ENCODE measurements around the gene KRT73. TPM values are rescaled to one million over a fixed set of nuclear protein-coding genes. Genes with fewer than 3 reads are reported as not detected.
"Not testable (repeated sequence)": the region's sequence is repeated elsewhere in the genome, so short reads cannot be mapped to it uniquely, and the experiment has no call there.

The KRT73 gene
- total RNA-seq, 1 donor from 2014 or later: not detected

GRCh38 chr12:52598966-52599365 is 19.4 kb downstream of the KRT73 start:
- no peak for TF ChIP-seq CTCF (conservative IDR thresholded peaks at IDR 0.05; ENCODE audit: low read depth, low read length)
- DNase-seq (ENCODE audit: low read depth): no peak
- H3K4me3 ChIP-seq (ENCODE audit: low read depth, low read length): no peak overlapping the region

GRCh38 chr12:52594237-52594636 is 24.1 kb downstream of the KRT73 start:
- H3K4me3 ChIP-seq (ENCODE audit: low read depth, low read length); DNase-seq (ENCODE audit: low read depth): not testable (repeated sequence)

- no peak for DNase-seq (ENCODE audit: low read depth)
- TF ChIP-seq CTCF (conservative IDR thresholded peaks at IDR 0.05; ENCODE audit: low read depth, low read length): no peak
- H3K4me3 ChIP-seq (ENCODE audit: low read depth, low read length): no peak overlapping the region
Measured at GRCh38 chr12:52591521-52591920, 26.8 kb downstream of the KRT73 start.

GRCh38 chr12:52590021-52590420 is 28.3 kb downstream of the KRT73 start:
- no peak for DNase-seq (ENCODE audit: low read depth)
- TF ChIP-seq CTCF (conservative IDR thresholded peaks at IDR 0.05; ENCODE audit: low read depth, low read length): no peak
- no peak overlapping the region for H3K4me3 ChIP-seq (ENCODE audit: low read depth, low read length)

GRCh38 chr12:52587563-52587962 is 30.8 kb downstream of the KRT73 start:
- TF ChIP-seq CTCF (conservative IDR thresholded peaks at IDR 0.05; ENCODE audit: low read depth, low read length): no peak
- DNase-seq (ENCODE audit: low read depth): no peak
- H3K4me3 ChIP-seq (ENCODE audit: low read depth, low read length): no peak overlapping the region

- H3K4me3 ChIP-seq (ENCODE audit: low read depth, low read length): no peak overlapping the region
- DNase-seq (ENCODE audit: low read depth): no peak
- TF ChIP-seq CTCF (conservative IDR thresholded peaks at IDR 0.05; ENCODE audit: low read depth, low read length): no peak
Measured at GRCh38 chr12:52585946-52586345, 32.4 kb downstream of the KRT73 start.

GRCh38 chr12:52585066-52585465 is 33.3 kb downstream of the KRT73 start:
- no peak overlapping the region for H3K4me3 ChIP-seq (ENCODE audit: low read depth, low read length)
- no peak for TF ChIP-seq CTCF (conservative IDR thresholded peaks at IDR 0.05; ENCODE audit: low read depth, low read length)
- no peak for DNase-seq (ENCODE audit: low read depth)

Data from epithelial cell of proximal tubule (primary cell).